Measurements from ENCODE around the gene PTPRM. TPM values are rescaled to one million over a fixed set of nuclear protein-coding genes. Genes with fewer than 3 reads are reported as not detected.
A peak's percentile ranks its signal among the peaks of the same experiment; 100 is the strongest.

Gene PTPRM
- total RNA-seq, 1 experiment from 2014 or later: 42.3 TPM

- CTCF ChIA-PET: no interaction called here
These were observed 845.0 kb downstream of the PTPRM start for GRCh38 chr18:8412117-8412516.

DNA sequence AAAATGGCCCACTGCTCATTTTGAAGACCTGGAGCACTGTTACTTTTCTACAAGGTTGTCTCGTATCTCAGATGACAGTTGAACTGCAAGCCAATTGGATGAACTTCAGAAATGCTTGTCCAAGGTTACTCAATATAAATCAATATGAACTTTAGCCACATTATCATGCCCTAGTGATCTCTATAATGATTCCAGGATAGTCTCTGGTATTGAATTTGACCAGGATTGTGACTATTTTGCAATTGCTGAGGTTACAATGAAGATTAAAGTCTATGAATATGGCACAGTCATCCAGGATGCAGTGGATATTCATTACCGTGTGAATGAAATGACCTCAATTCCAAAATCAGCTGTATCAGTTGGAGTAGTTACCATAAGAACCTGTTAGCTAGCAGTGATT lies 846.1 kb downstream of the PTPRM start:
- CTCF ChIA-PET: no interaction called here

More at GRCh38 chr18:8412117-8412516, 845.0 kb downstream of the PTPRM start:
- Mint-ChIP-seq H3K27me3 (ENCODE audit: unreplicated experiment) (peaks cover 21% of the 10 kb centered on the region), H3K4me3 (ENCODE audit: low read depth, unreplicated experiment) (no peak overlapping the region), H3K9me3 (ENCODE audit: low read depth, unreplicated experiment) (peaks cover 9% of the 10 kb centered on the region), H3K27ac (ENCODE audit: unreplicated experiment) (no peak overlapping the region), H3K4me1 (ENCODE audit: low read depth, unreplicated experiment) (peaks cover 12% of the 10 kb centered on the region), H3K36me3 (ENCODE audit: insufficient read depth, unreplicated experiment) (no peaks in the 10 kb centered on the region)
- no TSS peak for BruUV-seq (replicated peaks)
- intact Hi-C loops (cut with micrococcal nuclease; ENCODE audit: unreplicated experiment): no loop called here
- no peak for TF ChIP-seq CTCF (IDR thresholded peaks at IDR 0.05; ENCODE audit: unreplicated experiment)
- no peak for DNase-seq

DNA sequence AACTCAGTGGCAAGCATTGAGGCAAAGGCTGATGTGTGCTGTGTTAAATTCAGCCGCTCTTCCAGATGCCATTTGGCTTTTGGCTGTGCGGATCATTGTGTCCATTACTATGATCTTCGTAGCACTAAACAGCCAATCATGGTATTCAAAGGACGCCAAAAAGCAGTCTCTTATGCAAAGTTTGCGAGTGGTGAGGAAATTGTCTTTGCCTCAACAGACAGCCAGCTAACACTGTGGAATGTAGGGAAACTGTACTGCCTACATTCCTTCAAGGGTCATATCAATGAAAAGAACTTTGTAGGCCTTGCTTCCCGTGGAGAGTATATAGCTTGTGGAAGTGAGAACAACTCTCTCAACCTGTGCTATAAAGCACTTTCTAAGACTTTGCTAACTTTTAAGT lies 846.6 kb downstream of the PTPRM start:
- H3K9me3 Mint-ChIP-seq (ENCODE audit: low read depth, unreplicated experiment): peaks cover 9% of the 10 kb centered on the region
- H3K36me3 Mint-ChIP-seq (ENCODE audit: insufficient read depth, unreplicated experiment): no peaks in the 10 kb centered on the region
- intact Hi-C loops (cut with micrococcal nuclease; ENCODE audit: unreplicated experiment): no loop called here
- H3K4me3 Mint-ChIP-seq (ENCODE audit: low read depth, unreplicated experiment): no peak overlapping the region
- no peak overlapping the region for H3K27ac Mint-ChIP-seq (ENCODE audit: unreplicated experiment)
- no peak for DNase-seq
- TF ChIP-seq CTCF (IDR thresholded peaks at IDR 0.05; ENCODE audit: unreplicated experiment): no peak
- H3K27me3 Mint-ChIP-seq (ENCODE audit: unreplicated experiment): peaks cover 21% of the 10 kb centered on the region
- peaks cover 12% of the 10 kb centered on the region for H3K4me1 Mint-ChIP-seq (ENCODE audit: low read depth, unreplicated experiment)
- BruUV-seq (replicated peaks): no TSS peak
- CTCF ChIA-PET: no interaction called here

More for the DNA sequence above, 846.1 kb downstream of the PTPRM start:
- no peak overlapping the region for H3K4me3 Mint-ChIP-seq (ENCODE audit: low read depth, unreplicated experiment)
- intact Hi-C loops (cut with micrococcal nuclease; ENCODE audit: unreplicated experiment): no loop called here
- H3K9me3 Mint-ChIP-seq (ENCODE audit: low read depth, unreplicated experiment): peaks cover 9% of the 10 kb centered on the region
- no peak for TF ChIP-seq CTCF (IDR thresholded peaks at IDR 0.05; ENCODE audit: unreplicated experiment)
- BruUV-seq (replicated peaks): no TSS peak
- H3K36me3 Mint-ChIP-seq (ENCODE audit: insufficient read depth, unreplicated experiment): no peaks in the 10 kb centered on the region
- DNase-seq: no peak
- H3K4me1 Mint-ChIP-seq (ENCODE audit: low read depth, unreplicated experiment): peaks cover 12% of the 10 kb centered on the region
- H3K27ac Mint-ChIP-seq (ENCODE audit: unreplicated experiment): no peak overlapping the region
- peaks cover 21% of the 10 kb centered on the region for H3K27me3 Mint-ChIP-seq (ENCODE audit: unreplicated experiment)

DNA sequence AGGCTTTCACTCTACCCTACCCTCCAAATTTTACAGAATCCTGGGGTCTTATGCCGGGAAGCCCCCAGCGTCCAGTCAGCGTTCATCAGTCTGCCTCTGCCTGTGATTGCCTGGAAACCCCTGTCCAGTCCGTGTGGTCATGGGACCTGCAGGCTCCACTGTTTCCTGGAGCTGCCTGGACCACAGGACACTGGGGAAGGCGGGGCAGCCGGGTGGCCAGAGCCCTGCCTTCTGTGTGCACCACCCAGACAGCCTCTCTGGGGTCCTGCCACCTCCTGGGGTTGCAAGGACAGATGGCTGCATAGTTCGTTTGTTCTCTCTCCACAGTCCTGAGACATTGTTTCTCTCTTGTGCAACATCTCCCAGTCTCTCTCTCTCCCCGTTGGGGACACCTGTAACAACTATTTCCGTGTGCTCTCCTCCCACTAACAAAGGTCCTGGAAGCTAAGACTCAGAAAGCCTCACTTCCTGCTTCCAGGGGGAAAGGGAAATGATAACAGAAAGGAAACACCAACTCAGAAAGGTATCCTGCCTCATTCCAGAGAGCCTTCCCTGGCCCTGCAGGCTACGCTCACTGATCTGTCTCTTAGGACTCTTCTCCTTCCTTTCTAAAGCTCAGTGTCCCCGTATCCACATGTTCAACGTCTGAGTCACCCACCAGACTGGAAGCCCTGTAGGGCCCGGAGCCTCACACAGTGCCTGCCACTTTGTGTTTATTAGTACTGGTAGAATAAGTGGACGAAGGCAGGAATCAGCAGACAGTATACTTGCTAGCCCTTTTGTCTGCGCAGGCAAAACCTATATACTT lies 849.3 kb downstream of the PTPRM start:
- Mint-ChIP-seq H3K27ac (ENCODE audit: unreplicated experiment) (no peak overlapping the region), H3K27me3 (ENCODE audit: unreplicated experiment) (peaks cover 21% of the 10 kb centered on the region), H3K4me1 (ENCODE audit: low read depth, unreplicated experiment) (peaks cover 12% of the 10 kb centered on the region), H3K36me3 (ENCODE audit: insufficient read depth, unreplicated experiment) (no peaks in the 10 kb centered on the region), H3K4me3 (ENCODE audit: low read depth, unreplicated experiment) (peak overlapping the region; percentile 9), H3K9me3 (ENCODE audit: low read depth, unreplicated experiment) (peaks cover 4% of the 10 kb centered on the region)
- BruUV-seq (replicated peaks): no TSS peak
- peak; percentile 8 for DNase-seq
- CTCF ChIA-PET: interaction anchor here (0.7 kb wide), 1 partner anchor 541 kb away, joined by 3 read pairs; no protein-coding TSS in a partner anchor
- intact Hi-C loops (cut with micrococcal nuclease; ENCODE audit: unreplicated experiment): no loop called here
- no peak for TF ChIP-seq CTCF (IDR thresholded peaks at IDR 0.05; ENCODE audit: unreplicated experiment)

Data from Calu3 (cell line).